ENCODE data around the gene PTPRF. TPM values are rescaled to one million over a fixed set of nuclear protein-coding genes. Genes with fewer than 3 reads are reported as not detected.

Gene PTPRF
- total and polyA plus RNA-seq, 11 donors = 0.91 to 74.1 (median 5.8) TPM

DNA sequence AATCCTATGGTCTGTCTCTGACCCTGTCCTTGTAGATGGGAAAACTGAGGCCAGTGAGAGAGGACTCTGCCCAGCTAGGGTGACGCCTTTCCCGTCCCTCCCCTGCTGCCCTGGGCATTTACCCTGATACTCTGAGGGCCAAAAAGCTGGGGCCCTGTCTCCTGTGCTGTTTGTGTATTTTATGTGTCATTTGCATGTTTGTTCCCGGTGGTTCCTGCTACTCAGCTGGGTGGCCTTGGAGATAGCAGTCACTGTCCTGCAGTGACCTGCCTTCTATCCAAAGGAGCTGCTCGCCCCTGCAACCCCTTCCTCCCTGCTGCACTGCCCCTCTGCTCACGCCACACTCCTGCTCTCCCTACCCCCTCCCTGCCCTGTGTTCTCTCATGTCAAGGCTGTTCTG lies 78.1 kb downstream of the PTPRF start:
- DNase-seq = peak in 1 of 5 donors; percentile 25
- peaks cover 0 to 5% (median 0%) of the 10 kb centered on the region in 9 donors for H3K36me3 ChIP-seq
- H3K4me1 ChIP-seq = no peaks in the 10 kb centered on the region
- no peak for ATAC-seq
- no peak overlapping the region for H3K27ac ChIP-seq
- H3K27me3 ChIP-seq = no peaks in the 10 kb centered on the region
- no peaks in the 10 kb centered on the region for H3K9me3 ChIP-seq
- intact Hi-C loops (cut with DNase I) = no loop called here
- TF ChIP-seq CTCF (IDR thresholded peaks at IDR 0.05) = no peak
- TF ChIP-seq POLR2A (IDR thresholded peaks at IDR 0.05) = no peak
- no peak overlapping the region for H3K4me3 ChIP-seq
- 86 to 97% (median 88%) methylated on average over 5 of the region's 5 CpGs for WGBS, 4 donors

- intact Hi-C loops (cut with DNase I) = no loop called here
- ATAC-seq (no peak), DNase-seq (peak in 1 of 5 donors; percentile 30)
- 85 to 98% (median 91%) methylated on average over 5 of the region's 5 CpGs for WGBS, 4 donors
- TF ChIP-seq CTCF (IDR thresholded peaks at IDR 0.05) = no peak
- TF ChIP-seq POLR2A (IDR thresholded peaks at IDR 0.05) = no peak
- H3K9me3 ChIP-seq = no peaks in the 10 kb centered on the region
- no peak overlapping the region for H3K27ac ChIP-seq
- H3K4me1 ChIP-seq = no peaks in the 10 kb centered on the region
- no peaks in the 10 kb centered on the region for H3K27me3 ChIP-seq
- no peak overlapping the region for H3K4me3 ChIP-seq
- peaks cover 0 to 5% (median 0%) of the 10 kb centered on the region in 9 donors for H3K36me3 ChIP-seq
Measured at GRCh38 chr1:43610339-43610738, 79.7 kb downstream of the PTPRF start.

DNA sequence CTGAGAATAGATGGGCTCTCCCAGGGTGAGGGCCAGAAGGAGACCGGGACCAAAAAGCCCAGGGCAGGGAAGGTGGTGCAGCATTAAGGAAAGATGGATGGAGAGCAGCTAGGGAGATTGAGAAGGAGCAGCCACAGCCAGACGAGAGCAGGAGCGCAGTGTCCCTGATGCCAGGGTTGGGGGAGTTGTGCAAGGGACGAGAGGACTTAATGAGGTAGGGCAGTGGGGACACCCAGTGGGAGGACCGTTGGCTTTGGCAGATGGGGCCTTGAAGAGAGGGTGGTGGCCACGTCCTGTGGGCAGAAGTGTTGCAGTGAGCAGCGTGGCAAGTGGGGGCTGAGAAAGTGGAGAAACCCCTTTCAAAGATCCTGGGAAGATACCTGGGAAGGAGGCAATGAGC lies 81.3 kb downstream of the PTPRF start:
- H3K36me3 ChIP-seq = peaks cover 0 to 5% (median 0%) of the 10 kb centered on the region in 9 donors
- peak in 1 of 4 donors; percentile 35 for ATAC-seq
- DNase-seq = peak in 2 of 5 donors; percentile 20 to 33
- H3K27me3 ChIP-seq = no peaks in the 10 kb centered on the region
- TF ChIP-seq POLR2A (IDR thresholded peaks at IDR 0.05) = no peak
- TF ChIP-seq CTCF (IDR thresholded peaks at IDR 0.05) = no peak
- no peaks in the 10 kb centered on the region for H3K9me3 ChIP-seq
- intact Hi-C loops (cut with DNase I) = no loop called here
- 67 to 75% (median 68%) methylated on average over 7 of the region's 7 CpGs for WGBS, 4 donors
- no peak overlapping the region for H3K27ac ChIP-seq
- no peak overlapping the region for H3K4me3 ChIP-seq
- H3K4me1 ChIP-seq = no peaks in the 10 kb centered on the region

DNA sequence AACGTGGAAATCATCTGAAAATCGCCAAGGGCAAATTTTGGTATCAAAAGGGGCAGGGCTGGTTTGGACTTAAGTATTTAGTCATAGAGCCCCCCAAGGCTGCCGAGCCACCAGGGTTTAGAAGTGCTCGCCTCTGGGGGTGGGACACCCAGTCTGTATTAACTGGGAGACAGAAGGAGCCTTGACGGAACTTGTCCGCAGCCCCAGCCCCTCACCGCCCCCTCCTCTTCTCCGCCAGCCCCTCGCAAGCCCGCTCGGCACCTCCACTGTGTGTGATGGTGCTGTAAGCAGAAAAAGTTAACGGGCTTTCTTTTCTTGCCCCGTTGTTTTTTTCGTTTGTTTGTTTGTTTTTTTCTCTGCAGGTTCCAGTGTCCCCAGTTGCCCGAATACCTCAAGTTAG lies 81.7 kb downstream of the PTPRF start:
- H3K9me3 ChIP-seq = no peaks in the 10 kb centered on the region
- ATAC-seq = no peak

More for the DNA sequence above, 81.7 kb downstream of the PTPRF start:
- no peak overlapping the region for H3K27ac ChIP-seq
- H3K27me3 ChIP-seq = no peaks in the 10 kb centered on the region
- H3K4me3 ChIP-seq = no peak overlapping the region
- TF ChIP-seq CTCF (IDR thresholded peaks at IDR 0.05) = no peak
- no peak for TF ChIP-seq POLR2A (IDR thresholded peaks at IDR 0.05)
- no peaks in the 10 kb centered on the region for H3K4me1 ChIP-seq
- intact Hi-C loops (cut with DNase I) = no loop called here
- H3K36me3 ChIP-seq = peaks cover 0 to 5% (median 0%) of the 10 kb centered on the region in 9 donors
- WGBS, 4 donors = 85 to 92% (median 88%) methylated on average over 15 of the region's 15 CpGs
- peak in 2 of 5 donors; percentile 6 to 28 for DNase-seq
